Measurements from ENCODE around the gene SMAP1. TPM values are rescaled to one million over a fixed set of nuclear protein-coding genes. Genes with fewer than 3 reads are reported as not detected.
A peak's percentile ranks its signal among the peaks of the same experiment; 100 is the strongest.
"Not testable (repeated sequence)": the region's sequence is repeated elsewhere in the genome, so short reads cannot be mapped to it uniquely, and the experiment has no call there.

Gene SMAP1
- total and polyA plus RNA-seq, 2 donors: 21.3 to 27.4 TPM

- Histone ChIP-seq H3K27me3 (ENCODE audit: control insufficient read depth in 2 of 2, insufficient read depth in 1 of 2, low read length in 1 of 2) (no peaks in the 10 kb centered on the region), H3K4me1 (ENCODE audit: control insufficient read depth in 2 of 2, insufficient read depth in 2 of 2, low read length in 2 of 2) (no peaks in the 10 kb centered on the region), H3K4me3 (ENCODE audit: low read length in 2 of 2) (no peak overlapping the region), H3K9me3 (ENCODE audit: control insufficient read depth in 2 of 2, insufficient read depth in 1 of 2, low read length in 1 of 2) (peaks cover 0 to 7% of the 10 kb centered on the region in 2 donors), H3K27ac (ENCODE audit: low read depth in 1 of 2, low read length in 1 of 2) (no peak overlapping the region), H3K36me3 (ENCODE audit: control insufficient read depth in 2 of 2, insufficient read depth in 2 of 2, low read length in 1 of 2) (no peaks in the 10 kb centered on the region)
- peak in 1 of 9 donors; percentile 19 for DNase-seq (ENCODE audit: low read depth in 6 of 9, low spot score in 9 of 9)
- 90% methylated on average over 5 of the region's 5 CpGs for WGBS
Observed at GRCh38 chr6:70717038-70717801, 49.5 kb downstream of the SMAP1 start.

GRCh38 chr6:70724524-70724923 is 56.8 kb downstream of the SMAP1 start:
- peak in 1 of 9 donors; percentile 19 for DNase-seq (ENCODE audit: low read depth in 6 of 9, low spot score in 9 of 9)
- 35% methylated on average over 2 of the region's 2 CpGs for WGBS
- H3K9me3 ChIP-seq (ENCODE audit: control insufficient read depth in 2 of 2, insufficient read depth in 1 of 2, low read length in 1 of 2): peaks cover 0 to 3% of the 10 kb centered on the region in 2 donors
- H3K27ac ChIP-seq (ENCODE audit: low read depth in 1 of 2, low read length in 1 of 2): no peak overlapping the region
- H3K36me3 ChIP-seq (ENCODE audit: control insufficient read depth in 2 of 2, insufficient read depth in 2 of 2, low read length in 1 of 2): no peaks in the 10 kb centered on the region
- H3K27me3 ChIP-seq (ENCODE audit: control insufficient read depth in 2 of 2, insufficient read depth in 1 of 2, low read length in 1 of 2): no peaks in the 10 kb centered on the region
- H3K4me1 ChIP-seq (ENCODE audit: control insufficient read depth in 2 of 2, insufficient read depth in 2 of 2, low read length in 2 of 2): no peaks in the 10 kb centered on the region
- H3K4me3 ChIP-seq (ENCODE audit: low read length in 2 of 2): no peak overlapping the region

GRCh38 chr6:70725817-70726415 is 58.2 kb downstream of the SMAP1 start:
- Histone ChIP-seq H3K27me3 (ENCODE audit: control insufficient read depth in 2 of 2, insufficient read depth in 1 of 2, low read length in 1 of 2) (no peaks in the 10 kb centered on the region), H3K27ac (ENCODE audit: low read depth in 1 of 2, low read length in 1 of 2) (no peak overlapping the region), H3K4me1 (ENCODE audit: control insufficient read depth in 2 of 2, insufficient read depth in 2 of 2, low read length in 2 of 2) (no peaks in the 10 kb centered on the region), H3K36me3 (ENCODE audit: control insufficient read depth in 2 of 2, insufficient read depth in 2 of 2, low read length in 1 of 2) (no peaks in the 10 kb centered on the region), H3K4me3 (ENCODE audit: low read length in 2 of 2) (no peak overlapping the region), H3K9me3 (ENCODE audit: control insufficient read depth in 2 of 2, insufficient read depth in 1 of 2, low read length in 1 of 2) (no peaks in the 10 kb centered on the region)
- no peak for DNase-seq (ENCODE audit: low read depth in 6 of 9, low spot score in 9 of 9)
- 95% methylated on average over 3 of the region's 3 CpGs for WGBS

- Histone ChIP-seq H3K4me3 (ENCODE audit: low read length in 2 of 2) (no peak overlapping the region), H3K9me3 (ENCODE audit: control insufficient read depth in 2 of 2, insufficient read depth in 1 of 2, low read length in 1 of 2) (no peaks in the 10 kb centered on the region), H3K36me3 (ENCODE audit: control insufficient read depth in 2 of 2, insufficient read depth in 2 of 2, low read length in 1 of 2) (peaks cover 0 to 9% of the 10 kb centered on the region in 2 donors), H3K27ac (ENCODE audit: low read depth in 1 of 2, low read length in 1 of 2) (no peak overlapping the region), H3K4me1 (ENCODE audit: control insufficient read depth in 2 of 2, insufficient read depth in 2 of 2, low read length in 2 of 2) (no peaks in the 10 kb centered on the region), H3K27me3 (ENCODE audit: control insufficient read depth in 2 of 2, insufficient read depth in 1 of 2, low read length in 1 of 2) (no peaks in the 10 kb centered on the region)
- DNase-seq (ENCODE audit: low read depth in 6 of 9, low spot score in 9 of 9): no peak
- WGBS: 95% methylated on average over 10 of the region's 10 CpGs
Observed at GRCh38 chr6:70734381-70734780, 66.7 kb downstream of the SMAP1 start.

GRCh38 chr6:70734979-70735378 is 67.3 kb downstream of the SMAP1 start:
- Histone ChIP-seq H3K4me3 (ENCODE audit: low read length in 2 of 2) (no peak overlapping the region), H3K4me1 (ENCODE audit: control insufficient read depth in 2 of 2, insufficient read depth in 2 of 2, low read length in 2 of 2) (no peaks in the 10 kb centered on the region), H3K36me3 (ENCODE audit: control insufficient read depth in 2 of 2, insufficient read depth in 2 of 2, low read length in 1 of 2) (peaks cover 0 to 9% of the 10 kb centered on the region in 2 donors), H3K9me3 (ENCODE audit: control insufficient read depth in 2 of 2, insufficient read depth in 1 of 2, low read length in 1 of 2) (no peaks in the 10 kb centered on the region), H3K27ac (ENCODE audit: low read depth in 1 of 2, low read length in 1 of 2) (no peak overlapping the region), H3K27me3 (ENCODE audit: control insufficient read depth in 2 of 2, insufficient read depth in 1 of 2, low read length in 1 of 2) (no peaks in the 10 kb centered on the region)
- WGBS: 94% methylated on average over 1 of the region's 1 CpG
- DNase-seq (ENCODE audit: low read depth in 6 of 9, low spot score in 9 of 9): no peak

- Histone ChIP-seq H3K36me3 (ENCODE audit: control insufficient read depth in 2 of 2, insufficient read depth in 2 of 2, low read length in 1 of 2) (peaks cover 0 to 9% of the 10 kb centered on the region in 2 donors), H3K9me3 (ENCODE audit: control insufficient read depth in 2 of 2, insufficient read depth in 1 of 2, low read length in 1 of 2) (no peaks in the 10 kb centered on the region), H3K4me1 (ENCODE audit: control insufficient read depth in 2 of 2, insufficient read depth in 2 of 2, low read length in 2 of 2) (no peaks in the 10 kb centered on the region), H3K4me3 (ENCODE audit: low read length in 2 of 2) (no peak overlapping the region), H3K27ac (ENCODE audit: low read depth in 1 of 2, low read length in 1 of 2) (no peak overlapping the region), H3K27me3 (ENCODE audit: control insufficient read depth in 2 of 2, insufficient read depth in 1 of 2, low read length in 1 of 2) (no peaks in the 10 kb centered on the region)
- no peak for DNase-seq (ENCODE audit: low read depth in 6 of 9, low spot score in 9 of 9)
- WGBS: 98% methylated on average over 6 of the region's 6 CpGs
Observed at GRCh38 chr6:70735513-70735912, 67.8 kb downstream of the SMAP1 start.

- Histone ChIP-seq H3K27me3 (ENCODE audit: control insufficient read depth in 2 of 2, insufficient read depth in 1 of 2, low read length in 1 of 2) (no peaks in the 10 kb centered on the region), H3K4me1 (ENCODE audit: control insufficient read depth in 2 of 2, insufficient read depth in 2 of 2, low read length in 2 of 2) (no peaks in the 10 kb centered on the region), H3K9me3 (ENCODE audit: control insufficient read depth in 2 of 2, insufficient read depth in 1 of 2, low read length in 1 of 2) (peaks cover 0 to 8% of the 10 kb centered on the region in 2 donors), H3K4me3 (ENCODE audit: low read length in 2 of 2) (no peak overlapping the region), H3K36me3 (ENCODE audit: control insufficient read depth in 2 of 2, insufficient read depth in 2 of 2, low read length in 1 of 2) (peaks cover 8 to 14% of the 10 kb centered on the region in 2 donors), H3K27ac (ENCODE audit: low read depth in 1 of 2, low read length in 1 of 2) (no peak overlapping the region)
- 96% methylated on average over 2 of the region's 2 CpGs for WGBS
- DNase-seq (ENCODE audit: low read depth in 6 of 9, low spot score in 9 of 9): no peak
Observed at GRCh38 chr6:70738028-70738427, 70.3 kb downstream of the SMAP1 start.

- H3K27ac ChIP-seq (ENCODE audit: low read depth in 1 of 2, low read length in 1 of 2): no peak overlapping the region
- WGBS: 97% methylated on average over 2 of the region's 2 CpGs
- peaks cover 8% of the 10 kb centered on the region in 2 donors for H3K36me3 ChIP-seq (ENCODE audit: control insufficient read depth in 2 of 2, insufficient read depth in 2 of 2, low read length in 1 of 2)
- no peak for DNase-seq (ENCODE audit: low read depth in 6 of 9, low spot score in 9 of 9)
- peaks cover 0 to 8% of the 10 kb centered on the region in 2 donors for H3K9me3 ChIP-seq (ENCODE audit: control insufficient read depth in 2 of 2, insufficient read depth in 1 of 2, low read length in 1 of 2)
- H3K27me3 ChIP-seq (ENCODE audit: control insufficient read depth in 2 of 2, insufficient read depth in 1 of 2, low read length in 1 of 2): no peaks in the 10 kb centered on the region
- H3K4me3 ChIP-seq (ENCODE audit: low read length in 2 of 2): no peak overlapping the region
- H3K4me1 ChIP-seq (ENCODE audit: control insufficient read depth in 2 of 2, insufficient read depth in 2 of 2, low read length in 2 of 2): no peaks in the 10 kb centered on the region
Observed at GRCh38 chr6:70739534-70739933, 71.9 kb downstream of the SMAP1 start.

GRCh38 chr6:70740746-70741145 is 73.1 kb downstream of the SMAP1 start:
- 97% methylated on average over 2 of the region's 2 CpGs for WGBS
- DNase-seq (ENCODE audit: low read depth in 6 of 9, low spot score in 9 of 9); H3K4me1 ChIP-seq (ENCODE audit: control insufficient read depth in 2 of 2, insufficient read depth in 2 of 2, low read length in 2 of 2); H3K27me3 ChIP-seq (ENCODE audit: control insufficient read depth in 2 of 2, insufficient read depth in 1 of 2, low read length in 1 of 2); H3K4me3 ChIP-seq (ENCODE audit: low read length in 2 of 2); H3K9me3 ChIP-seq (ENCODE audit: control insufficient read depth in 2 of 2, insufficient read depth in 1 of 2, low read length in 1 of 2); H3K36me3 ChIP-seq (ENCODE audit: control insufficient read depth in 2 of 2, insufficient read depth in 2 of 2, low read length in 1 of 2); H3K27ac ChIP-seq (ENCODE audit: low read depth in 1 of 2, low read length in 1 of 2): not testable (repeated sequence)
